ENCODE data around the gene SLC35E2B. TPM values are rescaled to one million over a fixed set of nuclear protein-coding genes. Genes with fewer than 3 reads are reported as not detected.
"Not testable (repeated sequence)": the region's sequence is repeated elsewhere in the genome, so short reads cannot be mapped to it uniquely, and the experiment has no call there.

Gene SLC35E2B
- total RNA-seq, 1 experiment from 2014 or later = 51.3 TPM

DNA sequence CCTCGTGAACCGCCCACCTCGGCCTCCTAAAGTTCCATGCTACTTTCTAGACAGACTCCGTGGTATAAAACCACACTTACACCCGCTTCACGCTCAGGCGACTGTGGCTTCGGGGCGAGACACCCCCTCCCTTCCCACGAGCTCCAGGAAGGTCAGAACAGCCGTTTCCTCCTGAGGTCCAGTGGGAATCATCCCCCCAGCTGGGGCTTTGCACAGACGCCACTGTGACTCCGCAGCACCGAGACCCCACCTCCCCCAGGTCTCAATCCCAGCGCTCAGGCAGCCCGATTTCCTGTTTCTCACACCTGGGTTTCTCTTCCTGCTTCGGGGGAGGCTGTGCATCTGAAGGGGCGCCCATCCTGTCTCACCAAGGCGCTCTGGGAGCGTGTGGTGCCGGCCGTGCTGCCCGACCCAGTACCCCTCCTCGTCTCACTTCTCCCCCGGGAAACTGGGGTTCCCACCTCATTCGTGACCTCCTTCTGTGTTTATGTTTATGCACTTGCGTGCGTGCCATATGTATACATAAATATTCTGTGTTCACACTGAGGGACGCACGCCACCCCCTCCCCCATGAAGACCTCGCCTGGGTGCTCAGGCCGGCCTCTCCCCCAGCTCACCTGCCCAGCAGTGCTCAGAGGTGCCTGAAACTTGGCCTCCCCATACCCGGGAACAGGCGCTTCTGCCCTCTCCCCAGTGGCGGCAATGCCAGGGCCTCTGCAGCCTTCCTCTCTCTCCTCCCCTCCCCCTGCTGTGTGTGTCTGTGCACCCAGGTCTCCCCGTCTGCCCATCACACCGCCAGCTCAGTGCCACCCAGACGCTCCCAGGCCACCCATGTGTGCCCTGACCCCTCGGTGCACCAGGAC is 14.6 kb downstream of the SLC35E2B start (continued):
- TF ChIP-seq, protein P1, sequence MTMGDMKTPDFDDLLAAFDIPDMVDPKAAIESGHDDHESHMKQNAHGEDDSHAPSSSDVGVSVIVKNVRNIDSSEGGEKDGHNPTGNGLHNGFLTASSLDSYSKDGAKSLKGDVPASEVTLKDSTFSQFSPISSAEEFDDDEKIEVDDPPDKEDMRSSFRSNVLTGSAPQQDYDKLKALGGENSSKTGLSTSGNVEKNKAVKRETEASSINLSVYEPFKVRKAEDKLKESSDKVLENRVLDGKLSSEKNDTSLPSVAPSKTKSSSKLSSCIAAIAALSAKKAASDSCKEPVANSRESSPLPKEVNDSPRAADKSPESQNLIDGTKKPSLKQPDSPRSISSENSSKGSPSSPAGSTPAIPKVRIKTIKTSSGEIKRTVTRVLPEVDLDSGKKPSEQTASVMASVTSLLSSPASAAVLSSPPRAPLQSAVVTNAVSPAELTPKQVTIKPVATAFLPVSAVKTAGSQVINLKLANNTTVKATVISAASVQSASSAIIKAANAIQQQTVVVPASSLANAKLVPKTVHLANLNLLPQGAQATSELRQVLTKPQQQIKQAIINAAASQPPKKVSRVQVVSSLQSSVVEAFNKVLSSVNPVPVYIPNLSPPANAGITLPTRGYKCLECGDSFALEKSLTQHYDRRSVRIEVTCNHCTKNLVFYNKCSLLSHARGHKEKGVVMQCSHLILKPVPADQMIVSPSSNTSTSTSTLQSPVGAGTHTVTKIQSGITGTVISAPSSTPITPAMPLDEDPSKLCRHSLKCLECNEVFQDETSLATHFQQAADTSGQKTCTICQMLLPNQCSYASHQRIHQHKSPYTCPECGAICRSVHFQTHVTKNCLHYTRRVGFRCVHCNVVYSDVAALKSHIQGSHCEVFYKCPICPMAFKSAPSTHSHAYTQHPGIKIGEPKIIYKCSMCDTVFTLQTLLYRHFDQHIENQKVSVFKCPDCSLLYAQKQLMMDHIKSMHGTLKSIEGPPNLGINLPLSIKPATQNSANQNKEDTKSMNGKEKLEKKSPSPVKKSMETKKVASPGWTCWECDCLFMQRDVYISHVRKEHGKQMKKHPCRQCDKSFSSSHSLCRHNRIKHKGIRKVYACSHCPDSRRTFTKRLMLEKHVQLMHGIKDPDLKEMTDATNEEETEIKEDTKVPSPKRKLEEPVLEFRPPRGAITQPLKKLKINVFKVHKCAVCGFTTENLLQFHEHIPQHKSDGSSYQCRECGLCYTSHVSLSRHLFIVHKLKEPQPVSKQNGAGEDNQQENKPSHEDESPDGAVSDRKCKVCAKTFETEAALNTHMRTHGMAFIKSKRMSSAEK (CRISPR knock-in tag; IDR thresholded peaks at IDR 0.05; ENCODE audit: borderline replicate concordance) = no peak
- TF ChIP-seq, protein P2, sequence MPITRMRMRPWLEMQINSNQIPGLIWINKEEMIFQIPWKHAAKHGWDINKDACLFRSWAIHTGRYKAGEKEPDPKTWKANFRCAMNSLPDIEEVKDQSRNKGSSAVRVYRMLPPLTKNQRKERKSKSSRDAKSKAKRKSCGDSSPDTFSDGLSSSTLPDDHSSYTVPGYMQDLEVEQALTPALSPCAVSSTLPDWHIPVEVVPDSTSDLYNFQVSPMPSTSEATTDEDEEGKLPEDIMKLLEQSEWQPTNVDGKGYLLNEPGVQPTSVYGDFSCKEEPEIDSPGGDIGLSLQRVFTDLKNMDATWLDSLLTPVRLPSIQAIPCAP (CRISPR knock-in tag; IDR thresholded peaks at IDR 0.05) = no peak
- TF ChIP-seq, protein P3, sequence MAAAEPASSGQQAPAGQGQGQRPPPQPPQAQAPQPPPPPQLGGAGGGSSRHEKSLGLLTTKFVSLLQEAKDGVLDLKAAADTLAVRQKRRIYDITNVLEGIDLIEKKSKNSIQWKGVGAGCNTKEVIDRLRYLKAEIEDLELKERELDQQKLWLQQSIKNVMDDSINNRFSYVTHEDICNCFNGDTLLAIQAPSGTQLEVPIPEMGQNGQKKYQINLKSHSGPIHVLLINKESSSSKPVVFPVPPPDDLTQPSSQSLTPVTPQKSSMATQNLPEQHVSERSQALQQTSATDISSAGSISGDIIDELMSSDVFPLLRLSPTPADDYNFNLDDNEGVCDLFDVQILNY (CRISPR knock-in tag; IDR thresholded peaks at IDR 0.05) = no peak
- no peak for TF ChIP-seq TP53 (CRISPR knock-in tag; IDR thresholded peaks at IDR 0.05)
- no peak for TF ChIP-seq NFYB (CRISPR knock-in tag; conservative IDR thresholded peaks at IDR 0.05; ENCODE audit: low read depth)
- TF ChIP-seq ZBTB21 (CRISPR knock-in tag; IDR thresholded peaks at IDR 0.05; ENCODE audit: borderline replicate concordance) = no peak
- TF ChIP-seq NR2C2 (CRISPR knock-in tag; IDR thresholded peaks at IDR 0.05) = no peak
- TF ChIP-seq, protein P4, sequence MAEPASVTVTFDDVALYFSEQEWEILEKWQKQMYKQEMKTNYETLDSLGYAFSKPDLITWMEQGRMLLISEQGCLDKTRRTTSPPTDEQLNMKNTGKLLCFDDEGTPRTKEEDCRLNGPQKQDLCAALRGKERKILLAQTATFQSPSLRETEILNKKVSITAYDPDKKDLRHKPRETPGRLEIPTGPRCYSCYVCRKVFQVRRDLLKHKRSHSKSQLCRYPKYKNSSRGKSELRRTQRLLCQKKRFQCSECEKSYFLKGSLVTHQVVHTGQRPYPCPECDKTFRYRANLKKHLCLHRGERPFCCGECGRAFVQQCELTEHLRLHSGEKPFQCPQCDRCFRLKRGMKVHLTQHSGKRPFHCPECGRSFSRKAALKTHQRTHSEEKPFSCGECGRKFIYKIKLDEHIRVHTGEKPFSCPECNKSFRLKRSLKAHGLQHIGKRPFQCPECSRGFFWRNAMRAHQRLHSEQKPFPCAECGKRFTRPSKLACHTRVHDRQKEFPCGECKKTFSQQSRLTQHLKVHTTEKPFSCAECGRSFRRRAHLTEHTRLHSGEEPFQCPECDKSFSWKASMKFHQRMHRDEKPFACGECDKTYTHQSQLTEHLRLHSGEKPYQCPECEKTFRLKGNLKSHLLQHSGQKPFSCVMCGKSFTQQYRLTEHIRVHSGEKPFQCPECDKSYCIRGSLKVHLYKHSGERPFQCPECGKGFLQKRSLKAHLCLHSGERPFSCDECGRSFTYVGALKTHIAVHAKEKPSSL (CRISPR knock-in tag; conservative IDR thresholded peaks at IDR 0.05) = no peak
- no peak for TF ChIP-seq SOX15 (CRISPR knock-in tag; IDR thresholded peaks at IDR 0.05)
- no peak for TF ChIP-seq TEAD1 (CRISPR knock-in tag; IDR thresholded peaks at IDR 0.05)
- TF ChIP-seq, protein P5, sequence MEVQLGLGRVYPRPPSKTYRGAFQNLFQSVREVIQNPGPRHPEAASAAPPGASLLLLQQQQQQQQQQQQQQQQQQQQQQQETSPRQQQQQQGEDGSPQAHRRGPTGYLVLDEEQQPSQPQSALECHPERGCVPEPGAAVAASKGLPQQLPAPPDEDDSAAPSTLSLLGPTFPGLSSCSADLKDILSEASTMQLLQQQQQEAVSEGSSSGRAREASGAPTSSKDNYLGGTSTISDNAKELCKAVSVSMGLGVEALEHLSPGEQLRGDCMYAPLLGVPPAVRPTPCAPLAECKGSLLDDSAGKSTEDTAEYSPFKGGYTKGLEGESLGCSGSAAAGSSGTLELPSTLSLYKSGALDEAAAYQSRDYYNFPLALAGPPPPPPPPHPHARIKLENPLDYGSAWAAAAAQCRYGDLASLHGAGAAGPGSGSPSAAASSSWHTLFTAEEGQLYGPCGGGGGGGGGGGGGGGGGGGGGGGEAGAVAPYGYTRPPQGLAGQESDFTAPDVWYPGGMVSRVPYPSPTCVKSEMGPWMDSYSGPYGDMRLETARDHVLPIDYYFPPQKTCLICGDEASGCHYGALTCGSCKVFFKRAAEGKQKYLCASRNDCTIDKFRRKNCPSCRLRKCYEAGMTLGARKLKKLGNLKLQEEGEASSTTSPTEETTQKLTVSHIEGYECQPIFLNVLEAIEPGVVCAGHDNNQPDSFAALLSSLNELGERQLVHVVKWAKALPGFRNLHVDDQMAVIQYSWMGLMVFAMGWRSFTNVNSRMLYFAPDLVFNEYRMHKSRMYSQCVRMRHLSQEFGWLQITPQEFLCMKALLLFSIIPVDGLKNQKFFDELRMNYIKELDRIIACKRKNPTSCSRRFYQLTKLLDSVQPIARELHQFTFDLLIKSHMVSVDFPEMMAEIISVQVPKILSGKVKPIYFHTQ (CRISPR knock-in tag; IDR thresholded peaks at IDR 0.05) = no peak

DNA sequence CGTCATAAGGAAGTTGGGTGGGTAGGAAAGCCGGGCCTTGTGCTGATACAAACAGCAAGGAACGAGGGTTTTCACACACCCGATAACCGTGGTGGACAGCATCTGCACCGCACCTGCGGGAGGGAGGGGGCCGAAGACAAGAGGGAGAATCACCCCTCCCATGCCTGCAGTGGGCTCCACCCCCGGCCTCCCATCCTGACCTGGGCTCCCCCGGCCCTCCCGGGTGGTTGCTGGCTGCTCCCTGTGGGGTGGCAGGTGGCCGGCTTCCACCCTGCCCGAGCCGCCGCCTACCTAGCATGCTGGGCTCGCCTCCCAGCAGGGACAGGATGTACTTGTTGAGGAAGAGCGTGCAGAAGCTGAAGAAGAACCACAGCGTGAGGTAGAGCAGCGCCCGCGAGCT is 16.5 kb downstream of the SLC35E2B start:
- POLR2A ChIA-PET = not testable (repeated sequence)
- peaks cover 17% of the 10 kb centered on the region for H3K36me3 Mint-ChIP-seq

DNA sequence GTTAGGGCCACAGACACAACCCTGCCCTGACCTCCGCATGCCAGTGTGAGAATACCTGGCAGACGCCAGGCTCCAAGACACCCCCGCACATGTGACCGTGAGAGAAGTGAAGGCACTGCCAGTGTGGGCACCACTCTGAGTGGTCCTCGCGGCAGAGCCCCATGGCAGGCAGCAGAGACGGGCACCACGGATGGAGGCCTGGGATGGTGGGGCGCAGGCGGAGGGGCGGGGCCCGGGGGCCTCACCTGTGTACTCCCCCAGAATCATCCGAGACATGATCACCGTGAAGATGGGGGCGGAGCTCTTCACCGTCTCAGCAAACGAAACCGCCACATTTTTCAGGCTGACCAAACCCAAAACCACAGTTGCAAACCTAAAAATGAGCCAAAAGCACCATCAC is 17.4 kb downstream of the SLC35E2B start:
- H3K27ac Mint-ChIP-seq; H3K27me3 Mint-ChIP-seq (ENCODE audit: low read depth); H3K9me3 Mint-ChIP-seq; ATAC-seq; DNase-seq (ENCODE audit: low spot score); CTCF ChIA-PET; POLR2A ChIA-PET; H3K4me3 Mint-ChIP-seq: not testable (repeated sequence)
- Mint-ChIP-seq H3K36me3 (peaks cover 24% of the 10 kb centered on the region), H3K4me1 (peaks cover 17% of the 10 kb centered on the region)

More for the DNA sequence above, 16.5 kb downstream of the SLC35E2B start:
- H3K27me3 Mint-ChIP-seq (ENCODE audit: low read depth); H3K27ac Mint-ChIP-seq; ATAC-seq; H3K9me3 Mint-ChIP-seq; H3K4me3 Mint-ChIP-seq; DNase-seq (ENCODE audit: low spot score); CTCF ChIA-PET: not testable (repeated sequence)
- H3K4me1 Mint-ChIP-seq = peaks cover 17% of the 10 kb centered on the region

DNA sequence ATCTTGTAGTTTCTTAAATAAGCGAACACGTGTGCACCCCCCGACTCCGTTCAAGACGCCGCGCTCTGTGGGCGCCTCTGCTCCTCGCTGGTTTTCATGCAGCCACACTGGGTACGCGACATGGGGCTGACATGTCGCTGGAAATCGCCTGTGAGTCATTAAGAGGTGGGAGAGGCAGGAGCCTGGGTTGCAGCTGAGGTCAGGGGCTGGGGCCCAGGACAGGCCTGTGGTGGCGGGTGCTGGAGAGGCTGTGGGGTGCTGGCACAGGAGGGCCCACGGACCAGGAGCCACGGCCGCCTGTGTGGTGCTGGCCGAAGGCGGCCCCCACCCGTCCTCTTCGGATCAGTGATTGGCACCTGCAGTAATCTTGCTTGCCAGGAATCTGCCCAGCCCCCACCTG is 17.8 kb downstream of the SLC35E2B start:
- H3K27ac Mint-ChIP-seq; POLR2A ChIA-PET; H3K27me3 Mint-ChIP-seq (ENCODE audit: low read depth); H3K4me3 Mint-ChIP-seq; ATAC-seq; DNase-seq (ENCODE audit: low spot score); H3K9me3 Mint-ChIP-seq; CTCF ChIA-PET: not testable (repeated sequence)
- Mint-ChIP-seq H3K36me3 (peaks cover 24% of the 10 kb centered on the region), H3K4me1 (peaks cover 17% of the 10 kb centered on the region)
